GM21529 (cell line): ENCODE data around the gene POLR3GL.
A peak's percentile ranks its signal among the peaks of the same experiment; 100 is the strongest.
"Not testable (repeated sequence)": the region's sequence is repeated elsewhere in the genome, so short reads cannot be mapped to it uniquely, and the experiment has no call there.

Experiments used
- ATAC-seq: cut with Tn5 transposase; IDR thresholded peaks from one replicate; pipeline ENCODE4 v1.9.1; 2021; ENCODE audit not compliant: unreplicated experiment

The POLR3GL gene, protein sequence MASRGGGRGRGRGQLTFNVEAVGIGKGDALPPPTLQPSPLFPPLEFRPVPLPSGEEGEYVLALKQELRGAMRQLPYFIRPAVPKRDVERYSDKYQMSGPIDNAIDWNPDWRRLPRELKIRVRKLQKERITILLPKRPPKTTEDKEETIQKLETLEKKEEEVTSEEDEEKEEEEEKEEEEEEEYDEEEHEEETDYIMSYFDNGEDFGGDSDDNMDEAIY

DNA sequence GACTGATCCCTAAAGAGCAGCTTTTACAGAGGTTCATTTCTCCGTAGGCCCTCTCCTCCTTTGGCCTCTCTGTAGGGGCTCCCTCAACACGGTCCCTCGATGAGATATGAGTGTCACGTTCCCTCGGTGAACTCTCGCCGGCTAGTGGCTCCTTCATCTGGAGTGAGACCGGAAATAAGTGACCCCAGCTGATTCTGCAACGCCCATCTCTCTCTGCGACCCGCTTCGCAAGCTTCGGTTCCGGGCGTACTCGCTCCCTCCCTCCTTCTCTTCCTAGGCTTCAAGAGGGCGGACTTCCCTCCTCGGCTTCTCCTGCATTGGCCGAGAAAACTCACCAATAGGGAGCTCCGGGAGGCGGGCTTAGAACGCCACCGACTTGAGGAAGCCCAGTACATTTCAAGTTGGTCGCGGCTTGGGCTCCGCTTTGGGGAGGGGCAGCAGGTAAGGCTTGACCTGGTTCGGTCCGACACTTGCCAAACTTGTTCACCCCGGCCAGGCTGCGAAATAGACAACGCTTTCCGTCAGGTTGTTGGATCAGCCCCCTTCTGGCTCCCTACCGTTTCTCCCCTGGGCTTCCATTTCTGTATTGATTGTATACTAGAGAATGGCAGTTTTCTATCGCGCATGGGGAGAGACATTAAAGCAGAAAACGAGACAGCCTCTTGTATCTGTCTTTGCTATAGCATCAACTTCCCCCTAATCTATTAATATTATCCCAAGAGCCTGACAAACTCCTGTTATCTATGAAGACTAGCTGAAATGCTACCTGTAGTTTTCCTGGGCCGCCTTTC, at the start of gene POLR3GL, which contains the start of gene ANKRD34A:
Gene POLR3GL (plus strand): TSS at position 363 of the 791 bp plus-strand sequence. CDS start 10,176 bp downstream, outside the sequence.
Gene ANKRD34A (minus strand): TSS at position 248 of the 791 bp plus-strand sequence. CDS start 2,816 bp downstream, outside the sequence.
- ATAC-seq: peak; percentile 89

DNA sequence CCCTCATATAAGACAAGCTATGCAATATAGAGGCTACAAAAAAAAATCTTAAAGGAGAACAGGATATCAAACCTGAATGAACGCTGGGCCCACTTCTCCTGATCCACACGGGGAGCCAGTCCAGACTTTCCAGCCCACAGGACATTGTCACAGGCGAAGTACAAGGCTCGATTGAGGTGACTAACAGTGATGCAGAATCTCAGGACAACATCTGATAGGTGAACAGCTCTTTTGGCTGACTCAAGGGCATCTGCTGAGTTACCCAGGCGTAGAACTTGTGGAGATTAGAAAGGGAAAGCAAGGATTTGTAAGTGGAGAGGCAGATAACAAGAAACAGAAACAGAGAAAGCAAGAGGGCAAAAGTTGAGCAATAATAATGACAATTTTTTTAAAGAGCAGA, 47.7 kb upstream of the POLR3GL start:
- no peak for ATAC-seq

- no peak for ATAC-seq
These were observed 46.9 kb upstream of the POLR3GL start for GRCh38 chr1:145917595-145917994.

DNA sequence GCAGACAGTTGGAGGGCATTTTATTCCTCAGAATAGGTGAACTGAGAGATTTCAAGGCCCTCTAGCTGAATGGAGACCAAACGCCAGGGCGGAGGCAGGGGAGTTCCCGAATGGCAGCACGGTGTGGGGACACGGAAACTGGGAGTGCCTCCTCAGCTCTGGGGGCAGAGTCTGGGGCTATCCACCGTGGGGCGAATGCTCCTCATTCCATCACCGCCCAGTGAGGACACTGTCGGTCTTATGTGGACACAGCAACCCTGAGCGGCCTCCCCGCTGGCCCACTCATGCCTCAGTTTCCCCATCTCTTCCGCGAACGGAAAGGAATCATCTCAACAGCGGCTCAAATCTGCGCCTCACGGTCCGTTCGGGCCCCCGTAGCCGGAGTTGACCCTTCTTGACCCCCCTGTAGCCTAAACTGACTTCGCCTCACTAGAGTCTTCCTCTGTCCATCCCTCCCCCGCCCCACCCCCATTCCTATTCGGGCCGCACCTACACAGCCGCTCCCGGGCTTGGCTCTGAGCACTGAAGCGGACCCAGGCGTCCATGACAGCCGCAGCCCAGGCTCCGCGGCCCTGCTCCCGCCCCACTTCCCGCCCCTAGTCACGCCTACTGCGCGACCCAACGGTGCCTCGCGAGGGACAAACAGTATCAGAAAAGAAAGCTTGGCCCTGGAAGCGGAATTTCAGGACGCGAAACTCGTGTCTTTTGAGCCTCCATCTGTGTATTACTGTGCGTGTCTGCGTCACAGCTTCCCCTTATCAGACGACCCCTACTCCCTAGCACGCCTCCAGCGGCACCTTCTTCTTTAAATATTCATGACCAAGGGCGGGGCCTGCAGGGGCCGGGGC, 46.1 kb upstream of the POLR3GL start, which contains the start of gene PEX11B:
Gene PEX11B (minus strand): TSS at position 574 of the 848 bp plus-strand sequence. CDS start 29 bp downstream, at position 545.
- ATAC-seq: peak; percentile 84

DNA sequence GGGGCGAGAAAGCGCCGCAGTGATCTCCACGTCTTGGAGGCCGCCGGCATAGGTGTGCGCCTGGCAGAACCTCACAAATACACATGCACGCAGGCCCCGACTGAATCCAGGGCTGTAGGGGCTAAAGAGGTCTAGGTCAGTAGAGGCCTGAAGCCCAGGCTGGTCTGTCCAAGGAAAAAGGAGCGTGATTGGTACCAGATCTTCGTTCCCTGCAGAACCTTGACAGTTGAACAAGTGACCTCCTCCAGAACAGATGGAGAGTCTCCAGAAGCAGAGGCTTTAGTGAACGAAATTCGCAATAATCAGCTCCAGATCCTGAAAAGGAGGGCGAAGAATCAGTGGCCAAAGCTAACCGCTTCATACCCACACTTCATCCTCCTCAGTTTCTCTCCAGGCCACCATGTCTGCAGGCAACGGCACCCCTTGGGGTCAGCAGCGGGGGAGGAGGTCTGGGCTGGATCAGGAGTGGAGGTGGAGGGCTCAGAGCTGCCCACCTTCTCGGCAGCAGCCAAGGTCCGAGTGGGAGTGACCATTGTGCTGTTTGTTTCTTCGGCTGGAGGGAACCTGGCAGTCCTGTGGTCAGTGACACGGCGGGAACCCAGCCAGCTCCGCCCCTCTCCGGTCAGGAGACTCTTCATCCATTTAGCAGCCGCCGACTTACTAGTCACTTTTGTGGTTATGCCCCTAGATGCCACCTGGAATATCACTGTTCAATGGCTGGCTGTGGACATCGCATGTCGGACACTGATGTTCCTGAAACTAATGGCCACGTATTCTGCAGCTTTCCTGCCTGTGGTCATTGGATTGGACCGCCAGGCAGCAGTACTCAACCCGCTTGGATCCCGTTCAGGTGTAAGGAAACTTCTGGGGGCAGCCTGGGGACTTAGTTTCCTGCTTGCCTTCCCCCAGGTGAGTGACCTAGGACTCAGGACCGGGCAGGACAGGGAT, 45.2 kb upstream of the POLR3GL start:
- peak; percentile 81 for ATAC-seq

DNA sequence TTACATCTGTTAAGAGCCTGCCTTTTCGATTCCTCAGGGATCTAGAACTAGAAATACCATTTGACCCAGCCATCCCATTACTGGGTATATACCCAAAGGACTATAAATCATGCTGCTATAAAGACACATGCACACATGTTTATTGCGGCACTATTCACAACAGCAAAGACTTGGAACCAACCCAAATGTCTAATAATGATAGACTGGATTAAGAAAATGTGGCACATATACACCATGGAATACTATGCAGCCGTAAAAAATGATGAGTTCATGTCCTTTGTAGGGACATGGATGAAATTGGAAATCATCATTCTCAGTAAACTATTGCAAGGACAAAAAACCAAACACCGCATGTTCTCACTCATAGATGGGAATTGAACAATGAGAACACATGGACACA, 44.2 kb upstream of the POLR3GL start:
- ATAC-seq: not testable (repeated sequence)

DNA sequence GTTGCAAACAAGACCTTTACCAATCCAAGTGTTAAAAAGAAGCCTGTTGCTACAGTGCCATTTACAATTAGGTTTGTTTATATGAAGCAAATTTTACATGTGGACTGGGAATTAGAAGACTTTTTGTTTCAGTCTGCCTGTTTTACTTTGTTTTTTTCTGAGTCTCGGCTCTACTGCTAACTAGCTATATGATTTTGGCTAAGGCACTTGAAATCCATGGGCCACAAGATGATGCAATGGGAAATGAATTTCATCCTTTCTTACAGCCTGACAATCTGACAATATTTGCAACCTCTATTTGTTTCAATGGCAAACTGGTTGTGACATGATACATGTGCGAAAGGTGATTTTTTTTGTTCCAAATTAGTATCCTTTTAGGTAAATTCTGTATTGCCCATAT, 42.2 kb upstream of the POLR3GL start:
- ATAC-seq: no peak

DNA sequence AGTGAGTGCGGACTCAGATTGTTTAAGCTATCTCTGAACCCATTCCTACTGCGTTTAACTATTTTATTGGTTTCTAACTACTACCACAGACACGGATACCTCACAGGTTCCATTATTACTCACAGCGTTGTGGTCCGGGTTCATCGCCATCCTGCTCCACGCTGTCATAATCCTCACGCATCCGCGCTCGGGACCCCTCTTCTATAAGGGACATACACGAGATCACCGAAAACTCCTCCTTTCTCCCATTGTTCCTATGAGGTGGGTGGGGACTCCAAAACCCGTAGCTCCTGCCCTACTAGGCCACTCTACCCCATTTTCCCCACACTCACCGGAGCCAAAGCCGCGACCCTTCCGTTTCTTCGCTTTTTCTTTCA, 37.8 kb upstream of the POLR3GL start:
- peak; percentile 4 for ATAC-seq

GRCh38 chr1:145927063-145927886, 37.2 kb upstream of the POLR3GL start, which contains the start of gene RBM8A:
TSS of gene RBM8A (minus strand) at chr1:145927484. CDS start at chr1:145927426, 58 bp downstream.
- ATAC-seq: peak; percentile 92

GRCh38 chr1:145927916-145928643, 36.4 kb upstream of the POLR3GL start:
- ATAC-seq: no peak

- not testable (repeated sequence) for ATAC-seq
These were observed 31.9 kb upstream of the POLR3GL start for GRCh38 chr1:145932522-145933009.

DNA sequence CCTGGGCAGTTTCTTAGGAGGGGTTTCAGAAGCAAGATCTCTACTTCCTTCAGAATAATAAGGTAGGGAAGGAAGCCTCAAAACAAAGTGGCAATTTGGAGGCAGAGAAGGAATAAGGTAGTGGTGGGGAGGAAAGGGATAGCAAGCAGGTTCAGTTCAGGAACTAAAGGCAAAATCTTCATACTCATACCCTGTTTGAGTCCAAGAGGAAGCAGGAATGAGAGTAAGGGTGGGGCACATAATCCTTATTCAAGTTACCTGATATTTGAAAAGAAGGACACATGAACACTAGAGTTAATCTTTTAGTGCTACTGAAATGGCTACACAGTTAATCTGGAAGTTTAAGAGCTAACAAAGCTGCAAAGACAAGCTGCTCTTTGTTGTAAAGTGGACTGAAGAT, 28.8 kb upstream of the POLR3GL start:
- no peak for ATAC-seq

GRCh38 chr1:145936247-145936646, 28.2 kb upstream of the POLR3GL start:
- ATAC-seq: no peak

- no peak for ATAC-seq
These were observed 27.1 kb upstream of the POLR3GL start for GRCh38 chr1:145937436-145937835.

GRCh38 chr1:145942405-145942804, 22.1 kb upstream of the POLR3GL start:
- no peak for ATAC-seq

DNA sequence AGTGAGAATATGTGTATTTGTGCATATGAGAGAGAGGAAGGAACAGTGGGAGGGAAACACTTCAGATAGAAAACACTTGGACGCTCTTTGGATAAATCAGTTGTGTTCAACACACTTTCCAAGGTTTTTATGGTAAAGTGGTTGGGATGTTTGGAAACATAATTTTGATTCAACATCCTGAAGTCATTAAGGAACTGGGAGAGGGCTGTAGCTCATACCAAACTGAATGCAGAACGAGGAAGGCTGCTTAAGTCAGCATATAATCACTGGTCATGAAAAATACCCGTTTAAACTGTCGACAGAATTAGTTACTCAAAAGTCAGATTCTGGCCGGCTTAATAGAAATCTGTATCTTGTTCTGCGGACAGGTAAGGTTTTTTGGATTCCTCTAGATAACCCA, 21.6 kb upstream of the POLR3GL start:
- no peak for ATAC-seq

DNA sequence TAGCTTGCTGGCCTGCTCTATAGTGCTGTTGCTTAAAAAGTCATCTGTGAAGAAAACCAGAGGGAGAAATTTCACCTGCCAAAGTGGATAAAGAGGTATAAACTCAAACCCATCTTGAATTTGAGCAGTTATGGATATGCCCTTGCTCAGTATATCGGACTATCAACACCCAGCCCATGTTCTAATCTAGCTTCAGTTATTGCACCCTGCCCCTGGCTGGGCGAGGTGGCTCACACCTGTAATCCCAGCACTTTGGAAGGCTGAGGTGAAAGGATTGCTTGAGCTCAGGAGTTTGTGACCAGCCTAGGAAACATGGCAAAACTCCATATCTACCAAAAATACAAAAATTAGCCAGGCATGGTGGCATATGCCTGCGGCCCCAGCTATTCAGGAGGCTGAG, 20.0 kb upstream of the POLR3GL start:
- no peak for ATAC-seq

- ATAC-seq: no peak
These were observed 18.0 kb upstream of the POLR3GL start for GRCh38 chr1:145946477-145946986.
